Skeletal muscle tissue (tissue), 4 donors: ENCODE results near the gene XPR1. TPM values are rescaled to one million over a fixed set of nuclear protein-coding genes. Genes with fewer than 3 reads are reported as not detected.
"Not testable (repeated sequence)": the region's sequence is repeated elsewhere in the genome, so short reads cannot be mapped to it uniquely, and the experiment has no call there.

Experiments
- H3K27ac ChIP-seq: one replicate; pipeline ENCODE4 v1.7.0; 2013; ENCODE audit warnings: mild to moderate bottlenecking, low read depth, low read length, inconsistent platforms
- H3K27me3 ChIP-seq, 3 donors: one replicate each; pipeline ENCODE4 v1.7.0; 2013; ENCODE audit warnings: low read length in 3 of 3; ENCODE audit not compliant: control insufficient read depth in 3 of 3, insufficient read depth in 3 of 3
- H3K36me3 ChIP-seq, 3 donors: one replicate each; pipeline ENCODE4 v1.7.0; 2013; ENCODE audit warnings: low read length in 3 of 3; ENCODE audit not compliant: control insufficient read depth in 3 of 3, insufficient read depth in 3 of 3
- H3K4me1 ChIP-seq, 3 donors: one replicate each; pipeline ENCODE4 v1.7.0; 2013; ENCODE audit warnings: low read length in 3 of 3, mild to moderate bottlenecking in 3 of 3; ENCODE audit not compliant: control insufficient read depth in 3 of 3, insufficient read depth in 3 of 3
- H3K4me3 ChIP-seq, 3 donors: one replicate each; pipeline ENCODE4 v1.7.0; 2013; ENCODE audit warnings: low read length in 3 of 3
- H3K9ac ChIP-seq, 3 donors: one replicate each; pipeline ENCODE4 v1.7.0; 2013; ENCODE audit warnings: low read length in 3 of 3, mild to moderate bottlenecking in 3 of 3, moderate library complexity in 2 of 3, low read depth in 1 of 3
- H3K9me3 ChIP-seq, 3 donors: one replicate each; pipeline ENCODE4 v1.7.0; 2013; ENCODE audit warnings: low read length in 3 of 3; ENCODE audit not compliant: control insufficient read depth in 3 of 3
- total RNA-seq: library from RNA; depleted of rRNA; stranded (reverse); fragments of >200 nt; gene quantifications from one replicate; pipeline ENCODE4 v1.2.3, GENCODE V29; 2014
- donor health status: Osteomylitis.

XPR1 gene
- total RNA-seq, 1 donor from 2014 or later = 13.0 TPM

DNA sequence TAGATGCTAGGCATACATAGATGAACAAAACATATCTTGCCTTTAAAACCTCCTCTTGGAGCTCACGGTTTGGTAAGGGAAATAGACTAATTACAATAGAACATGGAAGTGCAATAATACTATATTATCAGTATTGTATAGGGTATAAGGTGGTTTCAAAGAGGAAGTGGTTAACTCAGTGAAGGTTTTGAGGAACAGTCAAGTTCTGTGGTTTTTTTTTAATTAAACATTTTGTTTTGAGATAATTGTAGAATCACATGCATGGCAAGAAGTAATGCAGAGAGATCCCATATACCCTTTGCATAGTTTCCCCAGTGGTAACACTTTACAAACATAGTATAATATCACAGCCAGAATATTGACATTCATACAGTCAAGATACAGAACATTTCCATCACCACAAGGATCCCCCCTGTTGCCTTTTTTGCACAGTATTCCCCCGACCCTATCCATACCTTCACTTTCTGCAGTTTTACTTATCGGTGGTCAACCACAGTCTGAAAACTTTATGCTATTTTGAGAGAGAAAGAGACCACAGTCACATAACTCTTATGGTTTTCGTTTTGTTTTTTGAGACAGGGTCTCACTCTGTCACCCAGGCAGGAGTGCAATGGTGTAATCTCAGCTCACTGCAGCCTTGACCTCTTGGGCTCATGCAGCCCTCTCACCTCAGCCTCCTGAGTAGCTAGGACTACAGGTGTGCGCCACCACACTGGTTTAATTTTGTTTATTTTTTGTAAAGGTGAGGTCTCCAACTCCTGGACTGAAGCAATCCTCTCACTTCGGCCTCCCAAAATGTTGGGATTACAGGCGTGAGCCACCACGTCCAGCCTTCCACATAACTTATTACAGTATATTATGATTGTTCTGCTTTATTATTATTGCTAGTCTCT, 220.4 kb downstream of the XPR1 start:
- H3K9me3 ChIP-seq = no peaks in the 10 kb centered on the region
- no peak overlapping the region for H3K9ac ChIP-seq
- H3K36me3 ChIP-seq = no peaks in the 10 kb centered on the region
- H3K4me3 ChIP-seq = no peak overlapping the region
- H3K4me1 ChIP-seq = no peaks in the 10 kb centered on the region
- H3K27ac ChIP-seq = no peak overlapping the region
- no peaks in the 10 kb centered on the region for H3K27me3 ChIP-seq

DNA sequence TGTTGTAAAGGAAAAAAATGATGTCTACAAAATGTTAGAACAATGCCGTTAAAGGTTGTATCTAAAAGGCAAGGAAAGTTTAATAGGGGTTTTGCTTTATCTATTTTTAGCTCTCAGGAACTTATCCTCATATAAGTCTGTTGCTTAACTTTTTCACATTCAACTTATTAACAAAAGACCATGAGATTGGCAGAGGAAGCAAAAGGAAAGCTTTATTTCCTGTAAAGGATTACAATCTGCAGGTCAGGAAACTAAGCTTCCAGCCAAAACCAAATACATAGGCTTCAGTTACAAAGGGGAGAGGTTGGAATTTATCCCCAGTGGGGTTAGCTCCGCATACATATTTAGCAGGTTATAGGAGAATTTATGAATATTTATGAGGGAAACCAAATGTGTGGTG, 222.2 kb downstream of the XPR1 start:
- Histone ChIP-seq H3K4me1 (no peaks in the 10 kb centered on the region), H3K27me3 (no peaks in the 10 kb centered on the region), H3K27ac (no peak overlapping the region), H3K36me3 (no peaks in the 10 kb centered on the region), H3K9me3 (no peaks in the 10 kb centered on the region), H3K4me3 (no peak overlapping the region), H3K9ac (no peak overlapping the region)

GRCh38 chr1:180854456-180854855, 222.6 kb downstream of the XPR1 start:
- H3K36me3 ChIP-seq = no peaks in the 10 kb centered on the region
- no peak overlapping the region for H3K4me3 ChIP-seq
- H3K27me3 ChIP-seq = no peaks in the 10 kb centered on the region
- H3K9me3 ChIP-seq = no peaks in the 10 kb centered on the region
- H3K9ac ChIP-seq = no peak overlapping the region
- no peak overlapping the region for H3K27ac ChIP-seq
- H3K4me1 ChIP-seq = no peaks in the 10 kb centered on the region

- not testable (repeated sequence) for H3K27me3 ChIP-seq, H3K4me3 ChIP-seq, H3K9me3 ChIP-seq, H3K36me3 ChIP-seq, H3K27ac ChIP-seq, H3K4me1 ChIP-seq, H3K9ac ChIP-seq
Observed at GRCh38 chr1:180857947-180858725, 226.3 kb downstream of the XPR1 start.

- H3K4me1 ChIP-seq = no peaks in the 10 kb centered on the region
- no peaks in the 10 kb centered on the region for H3K9me3 ChIP-seq
- no peaks in the 10 kb centered on the region for H3K27me3 ChIP-seq
- no peak overlapping the region for H3K4me3 ChIP-seq
- H3K9ac ChIP-seq = no peak overlapping the region
- no peaks in the 10 kb centered on the region for H3K36me3 ChIP-seq
- no peak overlapping the region for H3K27ac ChIP-seq
Observed at GRCh38 chr1:180859306-180859705, 227.5 kb downstream of the XPR1 start.

- Histone ChIP-seq H3K9me3 (no peaks in the 10 kb centered on the region), H3K4me3 (no peak overlapping the region), H3K9ac (no peak overlapping the region), H3K4me1 (no peaks in the 10 kb centered on the region), H3K27ac (no peak overlapping the region), H3K27me3 (no peaks in the 10 kb centered on the region), H3K36me3 (peaks cover 0 to 3% (median 0%) of the 10 kb centered on the region in 3 donors)
Observed at GRCh38 chr1:180860535-180860934, 228.7 kb downstream of the XPR1 start.

- Histone ChIP-seq H3K9me3 (no peaks in the 10 kb centered on the region), H3K27ac (no peak overlapping the region), H3K4me1 (no peaks in the 10 kb centered on the region), H3K36me3 (peaks cover 0 to 3% (median 0%) of the 10 kb centered on the region in 3 donors), H3K4me3 (no peak overlapping the region), H3K9ac (no peak overlapping the region), H3K27me3 (no peaks in the 10 kb centered on the region)
Observed at GRCh38 chr1:180862305-180862704, 230.5 kb downstream of the XPR1 start.

GRCh38 chr1:180863158-180863775, 231.4 kb downstream of the XPR1 start:
- no peaks in the 10 kb centered on the region for H3K9me3 ChIP-seq
- no peaks in the 10 kb centered on the region for H3K4me1 ChIP-seq
- no peak overlapping the region for H3K9ac ChIP-seq
- peaks cover 0 to 3% (median 0%) of the 10 kb centered on the region in 3 donors for H3K36me3 ChIP-seq
- no peak overlapping the region for H3K4me3 ChIP-seq
- no peak overlapping the region for H3K27ac ChIP-seq
- no peaks in the 10 kb centered on the region for H3K27me3 ChIP-seq

- Histone ChIP-seq H3K4me3 (no peak overlapping the region), H3K36me3 (peaks cover 5 to 17% (median 7%) of the 10 kb centered on the region in 3 donors), H3K27me3 (no peaks in the 10 kb centered on the region), H3K27ac (no peak overlapping the region), H3K9ac (no peak overlapping the region), H3K4me1 (peaks cover 0 to 4% (median 0%) of the 10 kb centered on the region in 3 donors), H3K9me3 (no peaks in the 10 kb centered on the region)
Observed at GRCh38 chr1:180881806-180882509, 250.1 kb downstream of the XPR1 start.
